HepG2 (cell line): ENCODE results near the gene PPP2R5B. TPM values are rescaled to one million over a fixed set of nuclear protein-coding genes. Genes with fewer than 3 reads are reported as not detected.

Source experiments
- FOXK1 ChIP-seq: sonication (generic); formaldehyde crosslinking; IDR thresholded peaks from 2 replicates; pipeline ENCODE4 v1.4.0; 2020; ENCODE audit warnings: low read depth, missing genetic modification reagents, borderline replicate concordance
- GABPB1 ChIP-seq: IDR thresholded peaks from 2 replicates; pipeline ENCODE4 v1.6.1; 2016; ENCODE audit warnings: mild to moderate bottlenecking, missing genetic modification reagents, moderate library complexity, missing compliant biosample characterization
- LBX2 ChIP-seq: sonication (generic); formaldehyde crosslinking; IDR thresholded peaks from 2 replicates; pipeline ENCODE4 v1.5.0; 2020; ENCODE audit warnings: missing genetic modification reagents, mild to moderate bottlenecking, borderline replicate concordance
- NCOA1 ChIP-seq: sonication (generic); formaldehyde crosslinking; IDR thresholded peaks from 2 replicates; pipeline ENCODE4 v1.9.0; 2021; ENCODE audit warnings: missing genetic modification reagents
- NFKB2 ChIP-seq: sonication (generic); formaldehyde crosslinking; IDR thresholded peaks from 2 replicates; pipeline ENCODE4 v1.4.0; 2020; ENCODE audit warnings: missing genetic modification reagents, borderline replicate concordance
- TARDBP ChIP-seq: sonication (generic); formaldehyde crosslinking; IDR thresholded peaks from 2 replicates; pipeline ENCODE4 v1.8.0; 2022; ENCODE audit warnings: mild to moderate bottlenecking, missing genetic modification reagents
- THRA ChIP-seq: sonication (generic); formaldehyde crosslinking; IDR thresholded peaks from 2 replicates; pipeline ENCODE4 v1.4.0; 2020; ENCODE audit warnings: missing genetic modification reagents, borderline replicate concordance
- ZFX ChIP-seq: sonication (generic); formaldehyde crosslinking; IDR thresholded peaks from 2 replicates; pipeline ENCODE4 v1.4.0; 2020; ENCODE audit warnings: mild to moderate bottlenecking, low read depth, missing genetic modification reagents, moderate library complexity
- ZNF329 ChIP-seq: sonication (generic); formaldehyde crosslinking; IDR thresholded peaks from 2 replicates; pipeline ENCODE4 v1.9.0; 2021; ENCODE audit warnings: low read depth, mild to moderate bottlenecking, missing genetic modification reagents
- ZNF451 ChIP-seq: sonication (generic); formaldehyde crosslinking; IDR thresholded peaks from 2 replicates; pipeline ENCODE4 v1.5.0; 2020; ENCODE audit warnings: mild to moderate bottlenecking, missing genetic modification reagents
- ZNF547 ChIP-seq: sonication (generic); formaldehyde crosslinking; IDR thresholded peaks from 2 replicates; pipeline ENCODE4 v1.5.1; 2020; ENCODE audit warnings: mild to moderate bottlenecking, missing genetic modification reagents
- ZNF83 ChIP-seq: sonication (generic); formaldehyde crosslinking; IDR thresholded peaks from 2 replicates; pipeline ENCODE4 v1.4.0; 2020; ENCODE audit warnings: missing genetic modification reagents, mild to moderate bottlenecking, borderline replicate concordance
- ZSCAN25 ChIP-seq: sonication (generic); formaldehyde crosslinking; IDR thresholded peaks from 2 replicates; pipeline ENCODE4 v1.8.0; 2022; ENCODE audit warnings: mild to moderate bottlenecking, missing genetic modification reagents
- polyA plus RNA-seq, 8 experiments: library from polyadenylated mRNA; depleted of rRNA in 3 of 8; stranded (reverse) in 7 of 8; unstranded in 1 of 8; fragments of >200 nt; fragmentation: Illumina TruSeq in 4 of 8; extraction: Trizol in 4 of 8; gene quantifications; 2 replicates each; pipeline versions ENCODE4 v1.2.1 to v1.2.3, GENCODE V29; 2011 to 2016; ENCODE audit warnings: low read depth in 4 of 8, missing spikeins in 1 of 8, mixed read lengths in 1 of 8; ENCODE audit not compliant: insufficient read depth in 1 of 8
- total RNA-seq, 5 experiments: library from RNA; depleted of rRNA; stranded (reverse); fragments of >200 nt; fragmentation: Illumina TruSeq; extraction: Trizol; gene quantifications; 2 replicates each; pipeline ENCODE4 v1.2.3, GENCODE V29; 2016; ENCODE audit warnings: low read depth in 1 of 5

Gene PPP2R5B
- total and polyA plus RNA-seq, 2 of the 13 experiments (the other 11 are each of a cell fraction or from before 2014, with no cell fraction given): 2.3 to 8.3 TPM

- TF ChIP-seq THRA (CRISPR knock-in tag) (no peak), ZSCAN25 (CRISPR knock-in tag) (peak; percentile 72), GABPB1 (CRISPR knock-in tag) (peak; percentile 80; the same call in 1 of the 2 replicates), NFKB2 (CRISPR knock-in tag) (peak; percentile 81; the same call in 1 of the 2 replicates), ZNF329 (CRISPR knock-in tag) (no peak), ZFX (CRISPR knock-in tag) (peak; percentile 100), LBX2 (peak; percentile 23; the same call in 1 of the 2 replicates), NCOA1 (no peak), FOXK1 (peak; percentile 56; the same call in 1 of the 2 replicates), ZNF451 (0 out of 2 replicates have a peak, but pooled peaks have one; percentile 40), ZNF547 (CRISPR knock-in tag) (peak; percentile 61; the same call in 1 of the 2 replicates), ZNF83 (no peak), TARDBP (CRISPR knock-in tag) (0 out of 2 replicates have a peak, but pooled peaks have one; percentile 43)
Measured at GRCh38 chr11:64916775-64917662, 7.5 kb upstream of the PPP2R5B start, which contains the start of gene ATG2A (continued).
